Measurements from ENCODE around the gene EHD4.
A peak's percentile ranks its signal among the peaks of the same experiment; 100 is the strongest.

EHD4 gene

GRCh38 chr15:41930221-41930866, 42.0 kb downstream of the EHD4 start:
- Histone ChIP-seq H3K9me2 (ENCODE audit: low read depth, low read length) (no peaks in the 10 kb centered on the region), H3K36me3 (ENCODE audit: insufficient read depth, low read length) (no peaks in the 10 kb centered on the region), H3K27ac (ENCODE audit: low read depth, low read length, poor library complexity, severe bottlenecking) (no peak overlapping the region), H3K9ac (ENCODE audit: low read length) (no peak overlapping the region), H3K27me3 (ENCODE audit: insufficient read depth, low read length) (no peaks in the 10 kb centered on the region), H3F3A (ENCODE audit: insufficient read depth, low read length) (peaks cover 6% of the 10 kb centered on the region; the same call in 1 of the 2 replicates), H3K79me2 (ENCODE audit: insufficient read depth, low read length) (no peaks in the 10 kb centered on the region), H2AFZ (ENCODE audit: low read length) (no peak overlapping the region), H3K4me3 (ENCODE audit: low read depth, low read length, poor library complexity, severe bottlenecking) (no peak overlapping the region), H3K4me1 (ENCODE audit: insufficient read depth, low read length, severe bottlenecking) (peaks cover 66% of the 10 kb centered on the region), H3K9me3 (ENCODE audit: low read length) (no peaks in the 10 kb centered on the region), H4K20me1 (ENCODE audit: insufficient read depth, low read length) (no peaks in the 10 kb centered on the region), H3K4me2 (ENCODE audit: low read length) (no peak overlapping the region)
- no peak for TF ChIP-seq CTCF (IDR thresholded peaks at IDR 0.05; ENCODE audit: low read length)
- no peak for TF ChIP-seq EZH2 (IDR thresholded peaks at IDR 0.05; ENCODE audit: borderline replicate concordance, low read length)

GRCh38 chr15:41928637-41929620, 43.4 kb downstream of the EHD4 start:
- Histone ChIP-seq H4K20me1 (ENCODE audit: insufficient read depth, low read length) (no peaks in the 10 kb centered on the region), H3K27ac (ENCODE audit: low read depth, low read length, poor library complexity, severe bottlenecking) (peak overlapping the region; percentile 62), H3K27me3 (ENCODE audit: insufficient read depth, low read length) (no peaks in the 10 kb centered on the region), H2AFZ (ENCODE audit: low read length) (no peak overlapping the region), H3K9ac (ENCODE audit: low read length) (peak overlapping the region; percentile 24; the same call in 1 of the 2 replicates), H3K4me3 (ENCODE audit: low read depth, low read length, poor library complexity, severe bottlenecking) (peak overlapping the region; percentile 19), H3F3A (ENCODE audit: insufficient read depth, low read length) (peaks cover 6% of the 10 kb centered on the region; the same call in 1 of the 2 replicates), H3K9me3 (ENCODE audit: low read length) (no peaks in the 10 kb centered on the region), H3K36me3 (ENCODE audit: insufficient read depth, low read length) (no peaks in the 10 kb centered on the region), H3K4me2 (ENCODE audit: low read length) (peak overlapping the region; percentile 46), H3K4me1 (ENCODE audit: insufficient read depth, low read length, severe bottlenecking) (peaks cover 66% of the 10 kb centered on the region), H3K9me2 (ENCODE audit: low read depth, low read length) (no peaks in the 10 kb centered on the region), H3K79me2 (ENCODE audit: insufficient read depth, low read length) (no peaks in the 10 kb centered on the region)
- TF ChIP-seq CTCF (IDR thresholded peaks at IDR 0.05; ENCODE audit: low read length) (no peak), EZH2 (IDR thresholded peaks at IDR 0.05; ENCODE audit: borderline replicate concordance, low read length) (no peak)

GRCh38 chr15:41928100-41928499, 44.3 kb downstream of the EHD4 start:
- Histone ChIP-seq H2AFZ (ENCODE audit: low read length) (no peak overlapping the region), H3K4me2 (ENCODE audit: low read length) (peak overlapping the region; percentile 6), H3K27ac (ENCODE audit: low read depth, low read length, poor library complexity, severe bottlenecking) (peak overlapping the region; percentile 62), H3F3A (ENCODE audit: insufficient read depth, low read length) (peaks cover 6% of the 10 kb centered on the region; the same call in 1 of the 2 replicates), H3K79me2 (ENCODE audit: insufficient read depth, low read length) (no peaks in the 10 kb centered on the region), H4K20me1 (ENCODE audit: insufficient read depth, low read length) (no peaks in the 10 kb centered on the region), H3K9ac (ENCODE audit: low read length) (peak overlapping the region; percentile 2; the same call in 1 of the 2 replicates), H3K9me2 (ENCODE audit: low read depth, low read length) (no peaks in the 10 kb centered on the region), H3K36me3 (ENCODE audit: insufficient read depth, low read length) (no peaks in the 10 kb centered on the region), H3K9me3 (ENCODE audit: low read length) (no peaks in the 10 kb centered on the region), H3K4me1 (ENCODE audit: insufficient read depth, low read length, severe bottlenecking) (peaks cover 66% of the 10 kb centered on the region), H3K4me3 (ENCODE audit: low read depth, low read length, poor library complexity, severe bottlenecking) (no peak overlapping the region), H3K27me3 (ENCODE audit: insufficient read depth, low read length) (no peaks in the 10 kb centered on the region)
- TF ChIP-seq EZH2 (IDR thresholded peaks at IDR 0.05; ENCODE audit: borderline replicate concordance, low read length) (no peak), CTCF (IDR thresholded peaks at IDR 0.05; ENCODE audit: low read length) (no peak)
